Fibroblast of skin of left quadriceps (primary cell): Measurements from ENCODE around the gene SMG7.
A peak's percentile ranks its signal among the peaks of the same experiment; 100 is the strongest.

Experiments used
- DNase-seq, 2 experiments: peaks; one replicate each; pipeline ENCODE4 v3.0.0-alpha.2; 2013; ENCODE audit warnings: low read depth in 2 of 2

The SMG7 gene

DNA sequence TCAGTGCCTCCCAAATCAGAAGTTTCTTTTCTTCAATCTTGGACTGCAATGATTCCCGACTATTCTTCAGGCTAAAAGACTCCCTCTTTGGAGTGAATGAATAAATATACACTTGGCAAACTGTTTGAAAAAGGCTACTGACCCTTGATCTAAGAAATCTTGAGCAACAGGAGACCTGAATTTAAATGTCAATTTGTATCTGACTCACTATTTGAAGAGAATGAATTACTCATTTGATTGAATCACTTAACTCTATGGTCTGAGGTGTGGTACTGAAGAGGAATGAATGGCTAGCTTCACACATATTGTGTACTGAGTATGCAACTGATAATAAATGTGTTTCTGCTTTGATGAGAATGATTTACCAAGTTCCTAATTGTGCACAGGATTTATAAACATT is 4.6 kb upstream of the SMG7 start:
- no peak for DNase-seq

- peak; percentile 20 to 21 for DNase-seq
These were observed 1.9 kb upstream of the SMG7 start for GRCh38 chr1:183470147-183470960.

DNA sequence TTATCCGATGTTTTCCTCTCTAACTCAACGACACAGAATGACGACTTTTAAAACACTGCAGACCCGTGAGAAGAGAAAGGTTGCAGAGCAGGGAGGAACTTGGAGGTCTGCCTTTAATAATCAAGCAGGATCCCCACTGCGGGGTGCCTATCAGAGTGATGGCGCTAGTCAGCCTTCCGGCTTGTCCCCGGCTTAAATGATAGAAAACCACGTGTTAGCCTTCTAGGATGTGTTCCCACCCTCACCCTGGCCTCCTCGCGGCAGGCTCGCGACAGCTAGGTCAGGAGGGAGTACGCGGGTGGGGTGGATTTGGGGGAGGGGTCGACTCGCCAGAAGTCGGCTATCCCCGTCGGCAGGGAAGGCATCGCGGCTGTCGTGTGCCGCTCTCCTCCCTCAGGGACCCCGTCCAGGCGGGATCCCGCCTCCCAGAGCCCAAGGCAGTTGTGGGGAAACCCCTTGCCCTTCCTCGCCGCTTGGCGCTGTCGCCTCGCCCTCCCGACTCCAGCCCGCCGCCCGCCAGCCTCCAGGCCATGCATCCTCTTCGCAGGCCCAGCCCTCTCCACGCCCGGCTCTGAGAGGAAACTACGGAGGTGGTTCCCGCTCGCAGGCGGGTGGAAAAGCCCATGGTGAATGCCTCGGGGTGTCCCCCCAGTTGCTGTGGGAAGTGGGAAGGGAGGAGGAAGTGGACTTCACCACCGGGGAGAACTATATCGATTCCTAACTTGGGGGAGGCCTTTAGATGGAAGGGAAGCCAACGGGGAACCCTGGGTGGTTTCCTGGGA is 1.1 kb upstream of the SMG7 start:
- peak; percentile 39 to 45 for DNase-seq

DNA sequence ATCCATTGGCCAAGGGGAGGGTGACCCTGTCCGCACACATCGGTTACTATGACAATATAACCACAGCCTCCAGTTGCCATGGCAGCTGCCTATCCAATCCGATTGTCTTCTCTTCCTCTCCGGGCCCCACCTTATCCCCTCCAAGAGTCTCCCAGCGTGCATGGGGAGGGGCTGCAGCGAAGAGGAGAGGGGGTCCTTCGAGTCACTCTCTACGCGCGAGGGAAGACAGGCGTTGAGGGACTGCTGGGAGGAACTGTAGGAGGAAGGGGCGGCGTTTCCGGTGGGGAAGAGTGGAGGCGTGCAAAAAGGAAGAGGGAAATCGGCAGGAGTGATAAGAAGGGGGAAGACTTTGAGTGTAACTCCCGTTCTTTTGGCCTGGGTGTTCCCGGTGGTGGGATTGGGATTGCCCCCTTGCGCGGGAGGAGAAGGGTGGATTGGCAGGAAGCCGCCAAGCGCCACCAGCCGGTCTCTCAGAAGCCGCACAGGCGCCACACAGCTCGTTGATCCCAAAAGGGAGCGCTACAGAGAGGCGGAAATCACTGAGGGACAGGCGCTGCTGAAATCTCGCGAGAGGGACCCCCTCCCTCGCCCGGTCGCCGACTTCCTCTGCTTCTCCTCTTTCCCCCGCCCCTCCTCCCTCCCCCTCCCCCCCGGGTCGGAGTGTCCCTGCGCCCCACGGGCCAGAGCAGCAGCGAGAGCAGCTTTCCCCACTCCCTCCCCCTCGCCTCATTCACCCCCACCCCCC is 384 bp upstream of the SMG7 start:
- DNase-seq: peak; percentile 97 to 98

DNA sequence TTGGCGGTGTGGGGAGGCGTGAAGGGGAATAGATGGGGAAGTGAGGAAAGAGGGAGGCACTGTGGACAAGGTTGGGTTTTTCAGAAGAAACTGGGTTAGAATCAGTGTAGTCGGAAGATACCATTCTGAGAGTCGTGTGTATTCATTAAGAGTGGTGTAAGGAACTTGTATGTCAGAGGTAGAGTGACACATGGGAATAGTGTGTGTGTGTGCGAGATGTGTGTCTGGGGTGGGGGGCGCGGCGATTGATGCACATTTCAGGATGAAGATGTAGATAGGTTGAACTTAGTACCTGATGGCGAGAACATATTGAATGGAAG is 878 bp downstream of the SMG7 start:
- no peak for DNase-seq

- no peak for DNase-seq
These were observed 3.8 kb downstream of the SMG7 start for GRCh38 chr1:183476081-183476480.

GRCh38 chr1:183477986-183478781 is 5.9 kb downstream of the SMG7 start:
- no peak for DNase-seq

- no peak for DNase-seq
These were observed 8.7 kb downstream of the SMG7 start for GRCh38 chr1:183480971-183481441.

DNA sequence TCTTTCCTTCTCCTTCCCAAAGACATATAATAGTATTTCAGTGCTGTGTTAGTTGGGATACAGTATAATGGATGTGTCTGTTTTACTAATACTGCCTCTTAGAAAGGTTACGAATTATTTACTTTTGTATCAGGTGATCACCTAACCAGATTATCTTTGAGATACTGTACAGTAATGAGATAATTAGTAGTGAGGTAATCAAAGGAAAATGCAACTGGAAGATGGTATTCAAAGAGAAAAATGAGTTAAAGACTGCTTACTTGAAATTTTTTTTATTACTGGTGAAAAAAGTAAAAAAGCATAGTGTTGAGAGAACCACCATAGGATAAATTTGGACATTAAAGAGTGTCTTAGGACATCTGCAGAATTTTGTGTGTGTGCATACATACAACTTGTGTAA is 10.9 kb downstream of the SMG7 start:
- DNase-seq: no peak

DNA sequence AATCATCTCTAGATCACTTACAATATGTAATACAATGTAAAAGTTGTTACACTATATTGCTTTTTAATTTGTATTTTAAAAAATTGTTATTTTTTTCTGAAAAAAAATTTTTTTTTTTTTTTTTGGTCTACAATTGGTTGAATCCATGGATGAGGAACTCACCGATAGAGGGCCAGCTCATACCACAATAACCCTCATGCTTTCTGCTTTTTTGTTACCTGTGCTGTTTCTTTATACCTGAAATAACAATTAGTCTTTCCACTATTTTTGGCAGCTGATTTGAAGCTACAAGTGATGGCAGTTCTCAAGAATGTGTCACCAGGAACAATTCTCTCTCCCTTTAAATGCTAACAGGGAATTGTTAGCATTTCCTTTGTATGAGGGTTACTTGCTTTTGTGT is 12.0 kb downstream of the SMG7 start:
- no peak for DNase-seq

DNA sequence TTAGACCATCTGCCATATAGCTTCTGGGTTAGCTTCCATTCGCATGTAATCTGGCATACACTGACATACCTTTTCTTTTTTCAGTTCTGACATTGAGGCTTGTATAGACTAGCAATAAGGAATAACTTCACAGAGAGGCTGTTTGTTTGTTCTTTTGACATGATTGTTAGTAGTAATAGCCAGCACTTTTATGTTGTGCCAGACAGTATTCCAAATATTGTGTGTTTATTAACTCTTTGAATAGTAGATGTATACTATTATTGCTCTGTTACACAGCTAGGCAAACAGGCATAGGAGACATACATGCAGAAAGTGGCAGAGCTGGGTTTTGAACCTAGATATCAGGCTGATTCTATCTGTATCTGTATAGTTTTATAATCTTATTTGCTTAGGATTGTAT is 12.6 kb downstream of the SMG7 start:
- DNase-seq: no peak

- DNase-seq: no peak
These were observed 15.6 kb downstream of the SMG7 start for GRCh38 chr1:183487674-183488442.

- DNase-seq: no peak
These were observed 18.6 kb downstream of the SMG7 start for GRCh38 chr1:183490932-183491331.

DNA sequence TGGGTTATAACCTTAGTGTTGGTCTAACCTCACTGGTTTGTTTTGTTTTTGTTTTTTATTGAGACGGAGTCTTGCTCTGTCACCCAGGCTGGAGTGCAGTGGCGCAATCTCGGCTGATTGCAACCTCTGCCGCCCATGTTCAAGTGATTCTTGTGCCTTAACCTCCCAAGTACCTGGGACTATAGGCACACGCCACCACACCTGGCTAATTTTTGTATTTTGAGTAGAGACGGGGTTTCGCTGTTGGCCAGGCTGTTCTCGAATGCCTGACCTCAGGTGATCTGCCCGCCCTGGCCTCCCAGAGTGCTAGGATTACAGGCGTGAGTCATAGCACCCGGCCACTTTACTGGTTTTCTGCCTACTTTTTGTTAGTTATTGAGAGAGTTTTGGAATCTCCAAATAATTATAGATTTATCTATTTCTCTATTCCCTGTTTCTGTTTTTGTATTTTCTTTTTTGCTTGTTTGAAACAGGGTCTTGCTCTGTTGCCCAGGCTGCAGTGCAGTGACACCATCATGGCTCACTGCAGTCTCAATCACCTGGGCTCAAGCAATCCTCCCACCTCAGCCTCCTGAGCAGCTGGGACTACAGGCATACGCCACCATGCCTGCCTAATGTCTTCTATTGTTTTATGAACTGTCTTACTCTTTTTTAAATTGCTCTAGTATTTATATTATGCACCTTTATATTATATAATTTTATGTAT is 21.4 kb downstream of the SMG7 start:
- DNase-seq: no peak

- no peak for DNase-seq
These were observed 23.1 kb downstream of the SMG7 start for GRCh38 chr1:183495420-183495819.

- no peak for DNase-seq
These were observed 24.9 kb downstream of the SMG7 start for GRCh38 chr1:183497218-183497617.

- DNase-seq: no peak
These were observed 26.2 kb downstream of the SMG7 start for GRCh38 chr1:183498342-183498991.

- no peak for DNase-seq
These were observed 33.3 kb downstream of the SMG7 start for GRCh38 chr1:183505454-183506089.

DNA sequence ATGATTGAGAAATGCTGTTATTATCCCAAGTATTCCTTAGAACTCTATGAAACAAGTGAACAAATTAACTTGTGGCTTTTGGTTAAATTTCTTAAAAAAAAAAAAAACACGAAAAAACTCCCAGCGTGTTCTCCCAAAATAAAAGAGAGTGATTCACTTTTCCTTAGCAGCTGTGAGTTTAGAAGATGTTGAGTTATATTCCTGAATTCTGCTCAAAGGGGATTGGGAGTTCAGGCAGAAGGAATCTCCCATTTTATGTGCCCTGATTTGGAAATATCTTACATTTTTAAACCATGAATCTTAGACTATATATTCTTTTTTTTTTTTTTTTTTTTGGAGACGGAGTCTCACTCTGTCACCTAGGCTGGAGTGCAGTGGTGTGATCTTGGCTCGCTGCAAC is 34.3 kb downstream of the SMG7 start:
- peak; percentile 4 to 9 for DNase-seq
